ENCODE data around the gene NPFFR2.
"Not testable (repeated sequence)": the region's sequence is repeated elsewhere in the genome, so short reads cannot be mapped to it uniquely, and the experiment has no call there.

The NPFFR2 gene

DNA sequence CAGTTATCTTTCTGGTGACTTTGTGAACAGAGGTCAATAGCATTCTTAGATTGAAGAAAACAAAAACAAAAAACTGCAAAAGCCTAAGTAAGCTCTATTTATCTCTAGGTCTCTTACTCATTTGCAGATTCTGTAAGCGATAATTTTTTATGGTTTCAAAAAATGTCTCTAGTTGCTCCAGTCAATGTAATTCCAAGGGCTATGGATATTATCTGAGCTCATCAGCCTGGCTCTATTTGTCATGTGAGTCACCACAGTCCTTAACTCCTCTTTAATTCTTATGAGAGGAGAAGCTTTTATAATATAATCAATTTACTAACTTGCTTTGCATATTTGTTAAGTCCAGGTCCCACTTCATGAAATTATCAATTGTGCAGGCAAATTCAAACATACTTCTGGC, 79.1 kb downstream of the NPFFR2 start:
- no peak for DNase-seq (ENCODE audit: insufficient read length, low spot score)
- TF ChIP-seq, protein P1, sequence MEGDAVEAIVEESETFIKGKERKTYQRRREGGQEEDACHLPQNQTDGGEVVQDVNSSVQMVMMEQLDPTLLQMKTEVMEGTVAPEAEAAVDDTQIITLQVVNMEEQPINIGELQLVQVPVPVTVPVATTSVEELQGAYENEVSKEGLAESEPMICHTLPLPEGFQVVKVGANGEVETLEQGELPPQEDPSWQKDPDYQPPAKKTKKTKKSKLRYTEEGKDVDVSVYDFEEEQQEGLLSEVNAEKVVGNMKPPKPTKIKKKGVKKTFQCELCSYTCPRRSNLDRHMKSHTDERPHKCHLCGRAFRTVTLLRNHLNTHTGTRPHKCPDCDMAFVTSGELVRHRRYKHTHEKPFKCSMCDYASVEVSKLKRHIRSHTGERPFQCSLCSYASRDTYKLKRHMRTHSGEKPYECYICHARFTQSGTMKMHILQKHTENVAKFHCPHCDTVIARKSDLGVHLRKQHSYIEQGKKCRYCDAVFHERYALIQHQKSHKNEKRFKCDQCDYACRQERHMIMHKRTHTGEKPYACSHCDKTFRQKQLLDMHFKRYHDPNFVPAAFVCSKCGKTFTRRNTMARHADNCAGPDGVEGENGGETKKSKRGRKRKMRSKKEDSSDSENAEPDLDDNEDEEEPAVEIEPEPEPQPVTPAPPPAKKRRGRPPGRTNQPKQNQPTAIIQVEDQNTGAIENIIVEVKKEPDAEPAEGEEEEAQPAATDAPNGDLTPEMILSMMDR (IDR thresholded peaks at IDR 0.05; ENCODE audit: insufficient read depth, missing control alignments): no peak
- FAIRE-seq: no peak

- DNase-seq (ENCODE audit: insufficient read length, low spot score) (no peak), FAIRE-seq (no peak)
- TF ChIP-seq, protein P1 (IDR thresholded peaks at IDR 0.05; ENCODE audit: insufficient read depth, missing control alignments): no peak
Measured at GRCh38 chr4:72111863-72112262, 80.1 kb downstream of the NPFFR2 start.

GRCh38 chr4:72112514-72113156, 80.8 kb downstream of the NPFFR2 start:
- FAIRE-seq: no peak
- DNase-seq (ENCODE audit: insufficient read length, low spot score): no peak
- TF ChIP-seq, protein P1 (IDR thresholded peaks at IDR 0.05; ENCODE audit: insufficient read depth, missing control alignments): no peak

DNA sequence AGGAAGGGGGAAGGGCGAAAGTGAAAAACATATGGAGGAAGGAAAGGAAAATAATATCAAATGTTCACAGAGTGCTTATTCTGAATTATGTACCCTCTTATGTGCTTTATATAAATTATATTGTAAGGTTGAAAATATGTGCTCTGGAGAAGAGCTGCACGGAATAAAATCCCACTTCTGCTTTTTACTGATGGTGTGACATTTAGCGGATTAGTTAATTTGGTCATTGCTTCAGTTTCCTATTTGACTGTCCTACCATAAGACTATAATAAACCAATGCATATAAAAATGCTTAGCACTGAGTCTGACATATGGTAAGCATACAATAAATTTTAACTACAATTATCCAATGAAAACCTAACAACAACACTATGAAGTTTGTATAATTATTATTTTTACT, 86.2 kb downstream of the NPFFR2 start:
- TF ChIP-seq, protein P1 (IDR thresholded peaks at IDR 0.05; ENCODE audit: insufficient read depth, missing control alignments): no peak
- DNase-seq (ENCODE audit: insufficient read length, low spot score): no peak
- FAIRE-seq: no peak

DNA sequence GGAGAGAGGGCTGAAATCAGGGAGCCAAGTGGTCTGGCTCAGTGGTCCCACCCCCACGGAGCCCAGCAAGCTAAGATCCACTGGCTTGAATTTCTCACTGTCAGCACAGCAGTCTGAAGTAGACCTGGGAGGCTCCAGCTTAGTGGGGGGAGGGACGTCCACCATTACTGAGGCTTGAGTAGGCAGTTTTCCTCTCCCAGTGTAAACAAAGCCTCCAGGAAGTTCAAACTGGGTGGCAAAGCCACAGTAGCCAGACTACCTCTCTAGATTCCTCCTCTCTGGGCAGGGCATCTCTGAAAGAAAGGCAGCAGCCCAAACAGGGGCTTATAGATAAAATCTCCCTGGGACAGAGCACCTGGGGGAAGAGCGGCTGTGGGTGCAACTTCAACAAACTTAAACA, 88.1 kb downstream of the NPFFR2 start:
- no peak for FAIRE-seq
- TF ChIP-seq, protein P1 (IDR thresholded peaks at IDR 0.05; ENCODE audit: insufficient read depth, missing control alignments): no peak
- no peak for DNase-seq (ENCODE audit: insufficient read length, low spot score)

DNA sequence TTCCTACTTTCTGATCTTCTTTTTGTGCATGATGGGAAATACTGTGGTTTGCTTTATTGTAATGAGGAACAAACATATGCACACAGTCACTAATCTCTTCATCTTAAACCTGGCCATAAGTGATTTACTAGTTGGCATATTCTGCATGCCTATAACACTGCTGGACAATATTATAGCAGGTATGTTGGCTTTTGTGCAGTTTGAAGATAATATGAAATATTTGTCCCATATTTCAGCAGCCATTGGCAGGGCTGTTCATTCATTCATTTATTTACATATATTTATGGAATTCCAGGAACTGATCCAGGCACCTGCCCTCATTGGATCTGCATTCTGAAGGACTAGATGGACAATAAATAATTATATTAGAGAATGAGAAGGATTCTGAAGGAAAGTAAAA, 96.9 kb downstream of the NPFFR2 start:
- FAIRE-seq: no peak
- DNase-seq (ENCODE audit: insufficient read length, low spot score): no peak
- TF ChIP-seq, protein P1 (IDR thresholded peaks at IDR 0.05; ENCODE audit: insufficient read depth, missing control alignments): no peak

- DNase-seq (ENCODE audit: insufficient read length, low spot score): no peak
- TF ChIP-seq, protein P1 (IDR thresholded peaks at IDR 0.05; ENCODE audit: insufficient read depth, missing control alignments): no peak
- FAIRE-seq: no peak
Measured at GRCh38 chr4:72136429-72136828, 104.6 kb downstream of the NPFFR2 start.

GRCh38 chr4:72139997-72140396, 108.2 kb downstream of the NPFFR2 start:
- not testable (repeated sequence) for FAIRE-seq; DNase-seq (ENCODE audit: insufficient read length, low spot score)

All from D721Med (cell line).